CD4-positive, alpha-beta T cell (primary cell): ENCODE measurements around the gene KAT5. TPM values are rescaled to one million over a fixed set of nuclear protein-coding genes. Genes with fewer than 3 reads are reported as not detected.
"Not testable (repeated sequence)": the region's sequence is repeated elsewhere in the genome, so short reads cannot be mapped to it uniquely, and the experiment has no call there.

ENCODE experiments used
- ATAC-seq: fragments of 200-7000 bp; cut with Tn5 transposase; one replicate; pipeline ENCODE4 v1.10.0; 2022; ENCODE audit warnings: mild to moderate bottlenecking; ENCODE audit not compliant: poor library complexity
- CTCF ChIA-PET: fragments of 350-600 bp; sonication (Branson Sonifier 250); formaldehyde crosslinking; loops from one replicate; lab custom pipeline; 2021; ENCODE audit warnings: antibody characterized with exemption, inconsistent platforms; lab: Charles Lee
- POLR2A ChIA-PET: fragments of 350-600 bp; sonication (Branson Sonifier 250); formaldehyde crosslinking; loops from one replicate; lab custom pipeline; 2021; ENCODE audit warnings: antibody characterized with exemption, inconsistent platforms; lab: Charles Lee
- DNase-seq, 14 experiments: peaks; one replicate each; pipeline ENCODE4 v3.0.0-alpha.2; 2013 to 2020; ENCODE audit warnings: mixed read lengths in 2 of 14
- H3K27ac ChIP-seq, 2 donors: one replicate each; pipeline versions ENCODE4 v1.5.1 to v1.7.0; 2013; ENCODE audit warnings: low read length in 2 of 2, low read depth in 1 of 2, mild to moderate bottlenecking in 1 of 2
- H3K27me3 ChIP-seq, 2 experiments: 1 replicate in 1 of 2; 2 replicates in 1 of 2; pipeline versions ENCODE4 v1.6.1 to v1.7.0; 2013; ENCODE audit warnings: low read length in 2 of 2, control low read depth in 1 of 2, mild to moderate bottlenecking in 1 of 2, moderate library complexity in 1 of 2; ENCODE audit not compliant: insufficient read depth in 2 of 2, control insufficient read depth in 1 of 2
- H3K36me3 ChIP-seq: one replicate; pipeline ENCODE4 v1.6.1; 2013; ENCODE audit warnings: low read length, control low read depth; ENCODE audit not compliant: insufficient read depth
- H3K4me1 ChIP-seq: one replicate; pipeline ENCODE4 v1.6.1; 2013; ENCODE audit warnings: low read length, control low read depth; ENCODE audit not compliant: insufficient read depth
- H3K4me3 ChIP-seq: one replicate; pipeline ENCODE4 v1.5.1; 2013; ENCODE audit warnings: mild to moderate bottlenecking, low read length, moderate library complexity
- H3K9me3 ChIP-seq, 2 experiments: 1 replicate in 1 of 2; 2 replicates in 1 of 2; pipeline versions ENCODE4 v1.6.1 to v1.7.0; 2013; ENCODE audit warnings: low read length in 2 of 2, mild to moderate bottlenecking in 2 of 2, control low read depth in 1 of 2, moderate library complexity in 1 of 2; ENCODE audit not compliant: control insufficient read depth in 1 of 2, insufficient read depth in 1 of 2
- H3K27ac Mint-ChIP-seq: one replicate; pipeline ENCODE4 v1.8.0; 2020; ENCODE audit warnings: mixed read lengths
- H3K27me3 Mint-ChIP-seq: one replicate; pipeline ENCODE4 v1.8.0; 2021; ENCODE audit warnings: mixed read lengths
- H3K36me3 Mint-ChIP-seq: one replicate; pipeline ENCODE4 v1.8.0; 2021; ENCODE audit warnings: low read depth, mixed read lengths
- H3K4me1 Mint-ChIP-seq: one replicate; pipeline ENCODE4 v1.8.0; 2021; ENCODE audit warnings: low read depth, mixed read lengths
- H3K4me3 Mint-ChIP-seq: one replicate; pipeline ENCODE4 v1.8.0; 2020; ENCODE audit warnings: mild to moderate bottlenecking, mixed read lengths
- H3K9me3 Mint-ChIP-seq: one replicate; pipeline ENCODE4 v1.8.0; 2020; ENCODE audit warnings: mixed read lengths
- CTCF ChIP-seq: fragments of 200-600 bp; IDR thresholded peaks from one replicate; pipeline ENCODE4 v1.8.0; 2022; ENCODE audit warnings: antibody characterized with exemption, mild to moderate bottlenecking
- intact Hi-C, 2 experiments: fragments of 100-400 bp; cut with DNase I in 1 of 2; cut with micrococcal nuclease in 1 of 2; formaldehyde crosslinking; loops; one replicate each; pipeline versions ENCODE4 v1.15.1 to v1.9.0; 2023 to 2025; cut with DNase I, micrococcal nuclease
- total RNA-seq, 174 experiments: library from RNA in 2 of 174; stranded (reverse) in 2 of 174; gene quantifications; one replicate each; pipeline ENCODE4 v1.2.3 and lab custom pipeline; 2021 to 2026

KAT5 gene
- total RNA-seq, 2 experiments from 2014 or later, result 90.9 to 99.6 TPM

GRCh38 chr11:65766535-65766934 lies 54.5 kb downstream of the KAT5 start:
- Histone ChIP-seq H3K9me3 (no peaks in the 10 kb centered on the region), H3K4me3 (no peak overlapping the region), H3K4me1 (no peaks in the 10 kb centered on the region), H3K27ac (no peak overlapping the region), H3K27me3 (no peaks in the 10 kb centered on the region), H3K36me3 (no peaks in the 10 kb centered on the region)
- Mint-ChIP-seq H3K27ac (no peak overlapping the region), H3K4me3 (no peak overlapping the region), H3K36me3 (no peaks in the 10 kb centered on the region), H3K9me3 (no peaks in the 10 kb centered on the region), H3K4me1 (peaks cover 5% of the 10 kb centered on the region), H3K27me3 (peaks cover 2% of the 10 kb centered on the region)
- POLR2A ChIA-PET, result no interaction called here
- CTCF ChIA-PET, result no interaction called here
- DNase-seq (no peak), ATAC-seq (no peak)
- no peak for TF ChIP-seq CTCF
- intact Hi-C loops, result no loop called here

GRCh38 chr11:65767406-65767805 lies 55.4 kb downstream of the KAT5 start:
- ATAC-seq, result no peak
- Mint-ChIP-seq H3K36me3 (no peaks in the 10 kb centered on the region), H3K9me3 (no peaks in the 10 kb centered on the region), H3K4me3 (no peak overlapping the region), H3K27ac (no peak overlapping the region), H3K4me1 (peaks cover 5% of the 10 kb centered on the region), H3K27me3 (no peaks in the 10 kb centered on the region)
- Histone ChIP-seq H3K27me3 (no peaks in the 10 kb centered on the region), H3K4me1 (no peaks in the 10 kb centered on the region), H3K36me3 (no peaks in the 10 kb centered on the region), H3K9me3 (no peaks in the 10 kb centered on the region), H3K27ac (no peak overlapping the region), H3K4me3 (no peak overlapping the region)
- POLR2A ChIA-PET, result no interaction called here
- intact Hi-C loops, result no loop called here
- no peak for TF ChIP-seq CTCF
- DNase-seq, result no peak
- CTCF ChIA-PET, result interaction anchor here (0.9 kb wide), 1 partner anchor 13 kb away, joined by 3 read pairs; no protein-coding TSS in a partner anchor

- H3K4me3 ChIP-seq, ATAC-seq, H3K9me3 Mint-ChIP-seq, intact Hi-C loops, H3K27ac Mint-ChIP-seq, DNase-seq, H3K36me3 ChIP-seq, H3K9me3 ChIP-seq, H3K27me3 ChIP-seq, POLR2A ChIA-PET, H3K4me1 ChIP-seq, H3K27ac ChIP-seq, H3K36me3 Mint-ChIP-seq, H3K27me3 Mint-ChIP-seq, H3K4me3 Mint-ChIP-seq, H3K4me1 Mint-ChIP-seq: not testable (repeated sequence)
- CTCF ChIA-PET, result interaction anchor here (0.9 kb wide), 1 partner anchor 12 kb away, joined by 3 read pairs; no protein-coding TSS in a partner anchor
Observed at GRCh38 chr11:65767806-65768205, 55.8 kb downstream of the KAT5 start.

Other genes starting within 250 kb of the KAT5 start
- gene MALAT1, start 213.2 kb upstream of the KAT5 start, total RNA-seq, result over 10,000 TPM; 31,509 to 32,316 TPM
- 10 to 100 TPM; 57.4 to 60.7 TPM for gene SCYL1, start 187.2 kb upstream of the KAT5 start, total RNA-seq
- gene LTBP3, start 153.9 kb upstream of the KAT5 start, total RNA-seq, result 100 to 1,000 TPM; 236 to 238 TPM
- 10 to 100 TPM; 38.7 to 39.9 TPM for gene ZNRD2, start 141.8 kb upstream of the KAT5 start, total RNA-seq
- 10 to 100 TPM; 23.3 to 27.3 TPM for gene FAM89B, start 139.7 kb upstream of the KAT5 start, total RNA-seq
- 10 to 100 TPM; 82.6 to 88.5 TPM for gene EHBP1L1, start 136.2 kb upstream of the KAT5 start, total RNA-seq
- gene KCNK7, start 116.5 kb upstream of the KAT5 start, total RNA-seq, result 1 to 10 TPM; 4.9 to 5.0 TPM
- gene MAP3K11, start 98.0 kb upstream of the KAT5 start, total RNA-seq, result 10 to 100 TPM; 45.2 to 45.8 TPM
- gene PCNX3, start 96.5 kb upstream of the KAT5 start, total RNA-seq, result 10 to 100 TPM; 37.3 to 40.5 TPM
- 100 to 1,000 TPM; 272 to 298 TPM for gene SIPA1, start 74.2 kb upstream of the KAT5 start, total RNA-seq
- gene RELA, start 49.3 kb upstream of the KAT5 start, total RNA-seq, result 100 to 1,000 TPM; 379 to 382 TPM
- 10 to 100 TPM; 25.3 to 25.9 TPM for gene RNASEH2C, start 8.5 kb downstream of the KAT5 start, total RNA-seq
- gene AP5B1, start 68.7 kb downstream of the KAT5 start, total RNA-seq, result 10 to 100 TPM; 12.7 to 12.8 TPM
- under 1 TPM; 0.20 to 0.52 TPM for gene OVOL1, start 74.8 kb downstream of the KAT5 start, total RNA-seq
- under 1 TPM; 0.33 to 0.61 TPM for gene SNX32, start 121.7 kb downstream of the KAT5 start, total RNA-seq
- gene CFL1, start 145.9 kb downstream of the KAT5 start, total RNA-seq, result 100 to 1,000 TPM; 322 to 331 TPM
- 10 to 100 TPM; 37.7 to 39.2 TPM for gene MUS81, start 148.2 kb downstream of the KAT5 start, total RNA-seq
- gene EFEMP2, start 160.5 kb downstream of the KAT5 start, total RNA-seq, result 1 to 10 TPM; 5.2 to 5.9 TPM
- gene CTSW, start 167.6 kb downstream of the KAT5 start, total RNA-seq, result 10 to 100 TPM; 20.6 to 21.6 TPM
- 10 to 100 TPM; 19.1 to 19.9 TPM for gene FIBP, start 176.2 kb downstream of the KAT5 start, total RNA-seq
- gene CCDC85B, start 178.4 kb downstream of the KAT5 start, total RNA-seq, result 10 to 100 TPM; 23.1 to 25.8 TPM
- 1 to 10 TPM; 1.8 to 2.2 TPM for gene FOSL1, start 188.1 kb downstream of the KAT5 start, total RNA-seq
- gene C11orf68, start 206.8 kb downstream of the KAT5 start, total RNA-seq, result 10 to 100 TPM; 13.7 to 13.8 TPM
- 10 to 100 TPM; 58.6 to 59.1 TPM for gene DRAP1, start 207.2 kb downstream of the KAT5 start, total RNA-seq
- not detected for gene TSGA10IP, start 233.2 kb downstream of the KAT5 start, total RNA-seq
- 10 to 100 TPM; 78.6 to 80.2 TPM for gene SART1, start 249.5 kb downstream of the KAT5 start, total RNA-seq